Midbrain (tissue), 1 donor: ENCODE results near the gene ATRNL1.

ENCODE experiments used
- DNase-seq: peaks from one replicate; lab custom pipeline; 2025; lab: John Stamatoyannopoulos, UW

The ATRNL1 gene

GRCh38 chr10:115948465-115948864 is 855.3 kb downstream of the ATRNL1 start:
- no peak for DNase-seq

- no peak for DNase-seq
Observed at GRCh38 chr10:115949282-115949844, 856.2 kb downstream of the ATRNL1 start.

- DNase-seq, result no peak
Observed at GRCh38 chr10:115950320-115950719, 857.2 kb downstream of the ATRNL1 start.

GRCh38 chr10:115951242-115951641 is 858.1 kb downstream of the ATRNL1 start:
- no peak for DNase-seq

GRCh38 chr10:115953281-115953680 is 860.1 kb downstream of the ATRNL1 start:
- DNase-seq, result no peak

GRCh38 chr10:115953968-115954367 is 860.8 kb downstream of the ATRNL1 start:
- DNase-seq, result no peak

- DNase-seq, result no peak
Observed at GRCh38 chr10:115956225-115957011, 863.3 kb downstream of the ATRNL1 start.

GRCh38 chr10:115957012-115957399 is 863.8 kb downstream of the ATRNL1 start:
- no peak for DNase-seq

- DNase-seq, result no peak
Observed at GRCh38 chr10:115957786-115958442, 864.7 kb downstream of the ATRNL1 start.

- DNase-seq, result no peak
Observed at GRCh38 chr10:115963848-115964247, 870.7 kb downstream of the ATRNL1 start.

- no peak for DNase-seq
Observed at GRCh38 chr10:115964827-115965226, 871.7 kb downstream of the ATRNL1 start.

- DNase-seq, result no peak
Observed at GRCh38 chr10:115965376-115965775, 872.2 kb downstream of the ATRNL1 start.

GRCh38 chr10:115968236-115968635 is 875.1 kb downstream of the ATRNL1 start:
- DNase-seq, result no peak

GRCh38 chr10:115969591-115969990 is 876.4 kb downstream of the ATRNL1 start:
- DNase-seq, result no peak

- no peak for DNase-seq
Observed at GRCh38 chr10:115971921-115972320, 878.8 kb downstream of the ATRNL1 start.

- no peak for DNase-seq
Observed at GRCh38 chr10:115972426-115972825, 879.3 kb downstream of the ATRNL1 start.

GRCh38 chr10:115974351-115974750 is 881.2 kb downstream of the ATRNL1 start:
- no peak for DNase-seq

GRCh38 chr10:115974816-115975430 is 881.8 kb downstream of the ATRNL1 start:
- no peak for DNase-seq

GRCh38 chr10:115975506-115975905 is 882.3 kb downstream of the ATRNL1 start:
- DNase-seq, result no peak

GRCh38 chr10:115976342-115976741 is 883.2 kb downstream of the ATRNL1 start:
- no peak for DNase-seq

- DNase-seq, result no peak
Observed at GRCh38 chr10:115977855-115978254, 884.7 kb downstream of the ATRNL1 start.

GRCh38 chr10:115979576-115979975 is 886.4 kb downstream of the ATRNL1 start:
- no peak for DNase-seq

- no peak for DNase-seq
Observed at GRCh38 chr10:115980470-115980869, 887.3 kb downstream of the ATRNL1 start.
